HUES6 (cell line): ENCODE results near the gene ASPDH.

Experiments
- H3K27ac ChIP-seq: 2 replicates; pipeline ENCODE4 v1.7.0; 2013; ENCODE audit warnings: low read depth, mild to moderate bottlenecking, low read length, inconsistent platforms
- H3K27me3 ChIP-seq: 2 replicates; pipeline ENCODE4 v1.6.1; 2013; ENCODE audit warnings: low read length; ENCODE audit not compliant: control insufficient read depth, insufficient read depth
- H3K36me3 ChIP-seq: 2 replicates; pipeline ENCODE4 v1.6.1; 2013; ENCODE audit warnings: low read length; ENCODE audit not compliant: control insufficient read depth, insufficient read depth
- H3K4me1 ChIP-seq: 2 replicates; pipeline ENCODE4 v1.6.1; 2013; ENCODE audit warnings: low read length; ENCODE audit not compliant: control insufficient read depth, insufficient read depth
- H3K4me3 ChIP-seq: 2 replicates; pipeline ENCODE4 v1.5.1; 2013; ENCODE audit warnings: low read depth, low read length
- H3K9ac ChIP-seq: one replicate; pipeline ENCODE4 v1.6.1; 2013; ENCODE audit warnings: mild to moderate bottlenecking, low read length
- H3K9me3 ChIP-seq: 2 replicates; pipeline ENCODE4 v1.6.1; 2013; ENCODE audit warnings: low read depth, low read length; ENCODE audit not compliant: control insufficient read depth, insufficient read depth

ASPDH gene

DNA sequence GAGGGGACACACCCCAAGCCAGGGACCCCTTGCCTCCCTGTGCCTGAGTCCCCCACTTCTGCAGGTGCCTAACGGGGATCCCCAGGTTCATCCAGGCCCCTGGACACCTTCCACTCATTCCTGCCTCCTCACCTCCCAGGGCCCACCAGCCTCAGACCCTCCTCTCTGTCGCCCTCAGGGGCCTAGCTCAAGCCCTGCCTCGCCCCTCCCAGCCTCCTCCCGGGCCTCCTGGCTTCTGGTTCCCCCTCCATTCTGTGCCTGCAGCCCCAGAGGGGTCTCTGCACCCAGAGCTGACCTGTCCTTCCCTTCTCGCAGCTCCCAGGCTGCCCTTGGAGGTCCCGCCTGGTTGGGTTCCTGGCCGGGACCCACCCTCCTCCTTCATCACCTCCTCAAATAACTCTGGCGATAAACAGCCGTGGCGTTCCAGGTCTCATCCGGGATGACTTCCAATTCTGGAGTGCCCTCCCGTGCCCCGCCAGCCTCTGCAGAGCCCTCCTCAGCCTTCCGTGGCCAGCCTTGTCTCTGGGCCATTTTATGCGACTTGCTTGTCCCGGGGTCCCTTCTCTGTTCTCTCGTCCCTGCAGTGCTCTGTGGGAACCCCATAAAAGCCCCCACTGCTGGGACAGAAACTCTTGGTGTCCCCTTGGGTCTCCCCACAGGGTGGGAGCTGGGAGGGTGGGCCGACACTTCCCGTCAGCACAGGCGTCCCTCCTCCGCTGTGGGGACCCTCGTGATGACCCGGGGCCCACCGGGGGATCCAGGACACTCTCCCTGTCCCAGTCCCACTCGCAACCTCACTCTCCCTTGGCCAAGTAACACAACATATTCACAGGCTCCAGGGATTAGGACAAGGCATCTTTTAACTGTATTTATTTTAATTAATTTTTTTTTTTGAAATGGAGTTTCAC, 11.9 kb downstream of the ASPDH start:
- no peaks in the 10 kb centered on the region for H3K9me3 ChIP-seq
- peaks cover 40% of the 10 kb centered on the region for H3K27me3 ChIP-seq
- H3K36me3 ChIP-seq = no peaks in the 10 kb centered on the region
- no peak overlapping the region for H3K27ac ChIP-seq
- H3K4me1 ChIP-seq = peaks cover 17% of the 10 kb centered on the region
- H3K4me3 ChIP-seq = no peak overlapping the region
- no peak overlapping the region for H3K9ac ChIP-seq

DNA sequence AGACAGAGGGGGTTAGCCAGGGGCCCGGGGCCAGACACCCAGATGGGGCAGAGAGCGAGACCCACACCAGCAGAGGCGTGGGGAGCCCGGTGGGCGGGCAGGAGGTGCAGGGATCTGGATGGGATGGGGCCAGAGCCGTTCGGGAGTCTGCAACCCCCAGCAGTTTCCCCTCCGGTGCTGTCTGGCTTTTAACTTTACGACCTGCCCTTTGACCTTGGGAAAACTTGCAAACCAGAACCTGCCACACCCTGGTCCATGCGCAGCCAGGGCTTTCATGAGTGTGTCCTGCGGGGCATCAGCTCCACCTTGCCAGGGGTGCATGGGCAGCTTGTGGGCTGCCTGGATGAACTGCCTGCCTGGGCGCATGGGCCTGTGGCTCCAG, 12.5 kb downstream of the ASPDH start:
- Histone ChIP-seq H3K27me3 (peaks cover 46% of the 10 kb centered on the region), H3K9me3 (no peaks in the 10 kb centered on the region), H3K9ac (peak overlapping the region; percentile 41), H3K36me3 (no peaks in the 10 kb centered on the region), H3K4me3 (no peak overlapping the region), H3K27ac (no peak overlapping the region), H3K4me1 (peaks cover 20% of the 10 kb centered on the region)

DNA sequence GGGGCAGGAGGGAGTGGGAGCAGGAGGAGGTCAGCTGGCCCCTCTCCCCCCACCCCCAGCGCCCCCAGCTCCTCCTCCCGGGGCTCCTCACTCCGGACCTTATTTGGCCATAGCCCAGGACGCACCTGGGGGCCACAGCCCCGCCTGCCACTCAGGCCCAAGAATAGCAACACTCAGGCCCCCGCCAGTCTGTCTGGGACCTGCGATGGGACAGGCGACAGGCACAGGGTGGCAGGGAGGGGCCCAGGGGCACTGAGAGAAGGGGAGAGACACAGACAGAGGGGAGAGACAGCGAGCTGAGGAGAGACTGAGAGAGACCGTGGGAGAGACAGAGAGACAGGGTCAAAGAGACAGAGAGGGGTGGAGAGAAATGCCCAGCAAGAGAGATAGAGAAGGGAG, 13.0 kb downstream of the ASPDH start:
- peak overlapping the region; percentile 50; the same call in 1 of the 2 replicates for H3K4me3 ChIP-seq
- H3K9me3 ChIP-seq = no peaks in the 10 kb centered on the region
- H3K36me3 ChIP-seq = no peaks in the 10 kb centered on the region
- peaks cover 20% of the 10 kb centered on the region for H3K4me1 ChIP-seq
- H3K9ac ChIP-seq = peak overlapping the region; percentile 41
- H3K27ac ChIP-seq = no peak overlapping the region
- peaks cover 50% of the 10 kb centered on the region for H3K27me3 ChIP-seq

DNA sequence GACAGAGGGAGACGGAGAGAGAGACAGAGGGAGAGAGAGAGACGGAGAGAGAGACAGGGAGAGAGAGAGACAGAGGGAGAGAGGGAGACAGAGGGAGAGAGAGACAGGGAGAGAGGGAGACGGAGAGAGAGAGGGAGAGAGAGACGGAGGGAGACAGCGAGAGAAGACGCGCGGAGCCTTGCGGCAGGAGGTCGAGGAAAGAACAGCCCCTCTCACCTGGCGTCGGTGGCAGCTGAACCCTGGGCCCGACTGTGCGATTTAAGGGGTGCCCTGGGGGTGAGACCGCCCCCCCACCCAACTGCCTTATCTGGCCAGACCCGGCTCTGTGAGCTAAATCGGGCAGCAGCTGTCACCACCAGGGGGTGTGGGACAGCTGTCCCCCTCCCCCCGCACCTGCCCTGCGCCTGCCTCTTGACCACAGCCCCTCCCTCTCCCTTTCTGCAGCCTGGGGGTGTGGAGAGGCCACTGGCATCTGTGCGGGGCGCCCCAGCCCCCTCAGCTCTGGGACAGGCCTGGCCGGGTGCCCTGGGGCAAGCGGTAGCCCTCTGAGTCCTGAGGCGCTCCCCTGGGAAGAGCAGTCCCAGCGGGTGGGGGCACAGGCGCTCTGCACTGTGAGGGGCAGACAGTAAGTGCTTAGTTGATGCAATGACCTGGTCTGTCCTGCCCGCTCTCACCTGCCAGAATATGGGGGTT, 13.5 kb downstream of the ASPDH start:
- Histone ChIP-seq H3K27ac (no peak overlapping the region), H3K36me3 (no peaks in the 10 kb centered on the region), H3K27me3 (peaks cover 53% of the 10 kb centered on the region)

DNA sequence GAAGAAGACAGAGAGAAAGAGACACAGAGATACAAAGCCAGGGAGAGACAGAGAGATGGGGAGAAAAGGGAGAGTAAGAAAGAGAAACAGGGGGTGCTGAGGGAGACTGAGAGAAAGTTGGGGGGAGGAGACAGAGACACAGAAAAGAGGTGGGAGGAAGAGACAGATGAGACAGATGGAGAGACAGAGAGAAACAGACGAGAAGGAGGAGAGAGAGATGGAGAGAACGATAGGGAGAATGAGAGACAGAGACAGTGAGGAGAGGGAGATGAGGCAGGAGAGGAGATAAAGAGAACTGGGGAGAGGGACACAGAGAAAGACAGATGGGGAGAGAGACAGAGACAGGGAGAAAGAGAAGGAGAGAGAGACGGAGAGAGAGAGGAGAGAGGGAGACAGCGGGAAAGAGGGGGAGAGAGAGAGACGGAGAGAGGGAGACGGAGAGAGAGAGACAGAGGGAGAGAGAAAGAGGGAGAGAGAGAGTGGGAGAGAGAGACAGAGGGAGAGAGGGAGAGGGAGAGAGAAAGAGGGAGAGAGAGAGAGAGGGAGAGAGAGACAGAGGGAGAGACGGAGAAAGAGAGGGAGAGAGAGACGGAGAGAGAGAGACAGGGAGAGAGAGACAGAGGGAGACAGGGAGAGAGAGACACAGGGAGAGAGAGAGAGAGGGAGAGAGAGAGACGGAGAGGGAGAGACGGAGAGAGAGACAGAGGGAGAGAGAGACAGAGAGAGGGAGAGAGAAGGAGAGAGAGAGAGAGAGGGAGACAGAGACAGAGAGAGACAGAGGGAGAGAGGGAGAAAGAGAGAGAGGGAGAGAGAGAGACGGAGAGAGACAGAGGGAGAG, 15.3 kb downstream of the ASPDH start:
- Histone ChIP-seq H3K4me3 (no peak overlapping the region), H3K36me3 (no peaks in the 10 kb centered on the region), H3K9me3 (no peaks in the 10 kb centered on the region), H3K27ac (no peak overlapping the region), H3K4me1 (peaks cover 20% of the 10 kb centered on the region), H3K27me3 (peaks cover 69% of the 10 kb centered on the region), H3K9ac (no peak overlapping the region)

More for the DNA sequence above, 13.5 kb downstream of the ASPDH start:
- peak overlapping the region; percentile 61 for H3K9ac ChIP-seq
- H3K4me3 ChIP-seq = peak overlapping the region; percentile 50
- no peaks in the 10 kb centered on the region for H3K9me3 ChIP-seq
- peaks cover 20% of the 10 kb centered on the region for H3K4me1 ChIP-seq

DNA sequence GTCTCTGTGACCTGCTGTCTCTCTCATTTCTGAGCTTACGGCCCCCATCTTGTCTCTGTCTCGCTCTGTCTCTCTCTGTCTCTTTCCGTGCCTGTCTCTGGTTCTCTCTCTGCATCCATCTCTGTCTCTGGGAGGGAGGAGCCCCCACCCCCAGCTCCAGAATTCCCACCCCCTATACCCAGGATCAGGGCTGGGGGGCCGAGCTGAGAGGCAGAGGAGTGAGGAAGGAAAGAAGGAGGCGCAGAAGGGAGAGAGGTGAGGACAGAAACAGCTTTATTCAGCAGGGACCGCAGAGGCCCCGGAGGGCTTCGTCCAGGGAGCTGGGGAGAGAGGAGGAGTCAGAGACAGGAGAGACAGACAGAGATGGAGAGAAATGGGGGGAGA, 16.7 kb downstream of the ASPDH start:
- Histone ChIP-seq H3K27ac (no peak overlapping the region), H3K4me1 (peaks cover 25% of the 10 kb centered on the region), H3K9me3 (no peaks in the 10 kb centered on the region), H3K27me3 (peaks cover 84% of the 10 kb centered on the region), H3K9ac (no peak overlapping the region), H3K4me3 (no peak overlapping the region), H3K36me3 (no peaks in the 10 kb centered on the region)

DNA sequence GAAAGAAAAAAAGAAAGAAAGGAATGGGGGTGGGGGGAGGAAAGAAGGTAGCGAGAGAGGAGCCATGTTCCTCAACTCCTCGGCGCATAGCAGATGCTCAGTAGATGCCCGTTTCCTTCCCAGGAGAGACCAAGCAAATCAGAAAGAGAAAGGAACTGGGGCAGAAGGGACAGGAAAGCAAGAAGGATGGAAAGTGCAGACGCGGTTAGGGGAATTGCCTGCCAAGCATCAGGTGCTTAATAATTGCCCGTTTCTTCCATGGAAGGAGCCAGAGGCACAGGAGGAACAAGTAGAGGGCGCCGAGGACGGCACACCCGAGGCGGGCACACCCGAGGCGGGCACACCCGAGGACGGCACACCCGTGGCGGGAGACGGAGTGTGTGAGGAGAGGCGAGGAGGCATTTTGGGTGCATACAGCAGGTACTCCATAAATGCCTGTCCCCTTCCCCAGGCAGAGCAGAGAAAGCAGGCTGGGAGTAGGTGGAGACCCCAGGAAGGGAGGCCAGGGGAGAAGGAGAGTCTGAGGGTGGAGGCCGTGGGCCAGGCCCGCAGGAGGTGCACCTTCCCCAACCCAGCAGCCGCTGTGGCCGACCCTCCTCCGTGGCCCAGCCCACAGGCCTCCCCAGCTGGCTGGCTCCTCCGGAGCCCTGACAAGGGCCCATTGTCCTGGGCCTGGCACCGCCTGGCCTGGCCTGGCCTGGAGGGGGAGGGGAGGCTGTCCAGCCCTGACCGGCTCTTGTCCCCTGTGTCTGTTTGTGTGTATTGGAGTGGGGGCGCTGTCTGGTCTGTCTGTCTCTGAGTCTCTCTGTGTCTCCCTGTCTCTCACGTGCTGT, 17.3 kb downstream of the ASPDH start:
- Histone ChIP-seq H3K4me3 (no peak overlapping the region), H3K9ac (no peak overlapping the region), H3K27me3 (peaks cover 87% of the 10 kb centered on the region), H3K9me3 (no peaks in the 10 kb centered on the region), H3K36me3 (no peaks in the 10 kb centered on the region), H3K4me1 (peaks cover 26% of the 10 kb centered on the region), H3K27ac (no peak overlapping the region; the same call in 1 of the 2 replicates)

DNA sequence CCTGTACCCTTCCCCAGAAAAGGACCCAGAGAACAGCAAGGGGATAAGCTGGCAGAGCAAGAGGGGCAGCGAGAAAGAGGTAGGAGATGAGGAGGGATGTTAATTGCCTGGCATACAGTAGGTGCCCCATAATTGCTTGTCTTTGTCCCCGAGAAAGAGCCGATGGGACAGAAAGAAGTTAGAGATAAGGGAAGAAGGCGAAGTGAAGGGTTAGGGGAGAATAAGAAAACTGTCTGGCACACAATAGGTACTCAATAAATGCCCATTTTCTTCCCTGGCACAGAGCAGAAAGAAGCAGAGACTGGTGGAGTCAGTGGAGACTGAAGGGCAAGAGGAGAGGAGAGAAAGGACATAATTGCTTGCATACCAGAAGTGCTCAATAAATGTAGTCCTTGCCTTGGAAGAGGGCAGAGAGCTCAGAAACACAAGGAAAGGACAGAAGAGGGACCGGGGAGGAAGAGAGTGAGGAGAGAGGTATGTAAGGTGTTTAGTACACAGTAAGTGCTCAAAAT, 18.6 kb downstream of the ASPDH start:
- H3K4me1 ChIP-seq = peaks cover 18% of the 10 kb centered on the region
- peaks cover 94% of the 10 kb centered on the region for H3K27me3 ChIP-seq

DNA sequence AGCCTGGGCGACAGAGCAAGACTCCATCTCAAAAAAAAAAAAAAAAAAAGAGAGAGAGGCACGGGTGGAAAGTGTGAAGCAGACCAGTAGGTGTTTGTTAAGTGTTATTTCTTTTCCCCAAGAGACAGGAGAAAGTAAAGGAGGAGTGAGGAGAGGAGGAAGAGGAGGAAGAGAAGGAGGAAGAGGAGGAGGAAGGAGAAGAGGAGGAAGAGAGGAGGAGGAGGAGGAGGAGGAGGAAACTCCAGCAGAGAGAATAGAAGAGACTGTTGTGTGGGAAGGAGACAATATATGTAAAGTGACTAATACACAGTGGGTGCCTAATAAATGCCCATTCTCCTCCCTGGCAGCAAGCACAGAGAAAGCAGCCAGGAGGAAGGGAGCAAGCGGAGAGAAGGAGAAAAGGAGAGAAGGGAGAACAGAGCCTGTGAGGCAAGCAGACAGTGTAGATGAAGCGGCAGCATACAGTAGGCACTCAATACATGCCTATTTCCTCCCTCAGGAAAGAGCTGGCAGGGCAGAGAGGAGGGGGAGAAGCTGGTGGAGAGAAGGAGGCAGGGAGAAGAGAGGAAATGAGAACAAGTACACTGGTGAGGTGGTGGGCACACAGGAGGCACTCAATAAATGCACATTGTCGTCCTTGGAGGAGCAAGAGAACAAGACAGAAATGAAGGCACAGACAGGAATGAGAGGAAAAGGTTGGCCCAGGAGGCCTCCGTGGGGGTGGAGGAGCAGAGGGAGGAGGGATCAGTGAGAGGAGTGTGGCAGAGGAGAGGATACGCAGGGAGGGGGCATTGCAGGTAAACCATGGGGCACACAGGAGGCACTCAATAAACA, 19.3 kb downstream of the ASPDH start:
- peaks cover 92% of the 10 kb centered on the region for H3K27me3 ChIP-seq
- peaks cover 6% of the 10 kb centered on the region; the same call in 1 of the 2 replicates for H3K9me3 ChIP-seq

More for the DNA sequence above, 18.6 kb downstream of the ASPDH start:
- no peak overlapping the region for H3K27ac ChIP-seq
- H3K4me3 ChIP-seq = no peak overlapping the region
- no peaks in the 10 kb centered on the region for H3K36me3 ChIP-seq
- peaks cover 6% of the 10 kb centered on the region; the same call in 1 of the 2 replicates for H3K9me3 ChIP-seq
- no peak overlapping the region for H3K9ac ChIP-seq

More for the DNA sequence above, 19.3 kb downstream of the ASPDH start:
- H3K4me1 ChIP-seq = peaks cover 17% of the 10 kb centered on the region; the same call in 1 of the 2 replicates
- no peak overlapping the region for H3K9ac ChIP-seq
- no peak overlapping the region for H3K27ac ChIP-seq
- no peaks in the 10 kb centered on the region for H3K36me3 ChIP-seq
- no peak overlapping the region for H3K4me3 ChIP-seq
